GM23338 (cell line): Measurements from ENCODE around the gene PAQR4. TPM values are rescaled to one million over a fixed set of nuclear protein-coding genes. Genes with fewer than 3 reads are reported as not detected.

Source experiments
- ATAC-seq: fragments of 200-7000 bp; cut with Tn5 transposase; 3 replicates; pipeline ENCODE4 v1.9.1; 2020
- DNase-seq: peaks from one replicate; pipeline ENCODE4 v3.0.0-alpha.2; 2015; ENCODE audit warnings: low spot score
- H2AFZ ChIP-seq: fragments of 200-600 bp; sonication (generic); 2 replicates; pipeline ENCODE4 v1.8.0; 2016; ENCODE audit warnings: antibody characterized with exemption, mild to moderate bottlenecking, moderate library complexity
- H3F3A ChIP-seq: fragments of 200-600 bp; sonication (generic); replicated peaks from 2 replicates; pipeline ENCODE4 v1.8.0; 2017; ENCODE audit warnings: antibody characterized with exemption, mixed run types, low read depth
- H3K27ac ChIP-seq: fragments of 200-600 bp; sonication (generic); 2 replicates; pipeline ENCODE4 v1.6.1; 2016; ENCODE audit warnings: low read depth
- H3K27me3 ChIP-seq: fragments of 200-600 bp; sonication (generic); 2 replicates; pipeline ENCODE4 v1.8.0; 2016; ENCODE audit warnings: mild to moderate bottlenecking, mixed run types, moderate library complexity; ENCODE audit not compliant: insufficient read depth
- H3K36me3 ChIP-seq: fragments of 200-600 bp; sonication (generic); 2 replicates; pipeline ENCODE4 v1.8.0; 2016; ENCODE audit warnings: mild to moderate bottlenecking; ENCODE audit not compliant: insufficient read depth
- H3K4me1 ChIP-seq: fragments of 200-600 bp; sonication (generic); 2 replicates; pipeline ENCODE4 v1.8.0; 2016; ENCODE audit warnings: mild to moderate bottlenecking, moderate library complexity; ENCODE audit not compliant: insufficient read depth
- H3K4me2 ChIP-seq: fragments of 200-600 bp; sonication (generic); 2 replicates; pipeline ENCODE4 v1.7.1; 2017; ENCODE audit warnings: mixed run types
- H3K4me3 ChIP-seq: fragments of 200-600 bp; sonication (generic); 2 replicates; pipeline ENCODE4 v1.6.1; 2016; ENCODE audit warnings: mixed run types
- H3K79me2 ChIP-seq: fragments of 200-600 bp; sonication (generic); replicated peaks from 2 replicates; pipeline ENCODE4 v1.8.0; 2017; ENCODE audit warnings: mild to moderate bottlenecking; ENCODE audit not compliant: insufficient read depth
- H3K9me2 ChIP-seq: fragments of 200-600 bp; sonication (generic); 2 replicates; pipeline ENCODE4 v1.8.0; 2017; ENCODE audit not compliant: insufficient read depth
- H4K20me1 ChIP-seq: fragments of 200-600 bp; sonication (generic); replicated peaks from 2 replicates; pipeline ENCODE4 v1.8.0; 2017; ENCODE audit warnings: mild to moderate bottlenecking; ENCODE audit not compliant: insufficient read depth
- H3K27ac Mint-ChIP-seq: 2 replicates; pipeline ENCODE4 v1.8.0; 2020; ENCODE audit warnings: inconsistent platforms, mild to moderate bottlenecking, moderate library complexity, mixed read lengths
- H3K27me3 Mint-ChIP-seq: 3 replicates; pipeline ENCODE4 v1.8.0; 2022; ENCODE audit warnings: low read depth, mild to moderate bottlenecking, moderate library complexity, mixed read lengths, inconsistent platforms; ENCODE audit not compliant: insufficient read depth, poor library complexity
- H3K36me3 Mint-ChIP-seq: 3 replicates; pipeline ENCODE4 v1.8.0; 2021; ENCODE audit warnings: low read depth, mild to moderate bottlenecking, inconsistent platforms, moderate library complexity, mixed read lengths
- H3K4me1 Mint-ChIP-seq: 3 replicates; pipeline ENCODE4 v1.8.0; 2020; ENCODE audit warnings: mild to moderate bottlenecking, inconsistent platforms, mixed read lengths
- H3K4me3 Mint-ChIP-seq: 3 replicates; pipeline ENCODE4 v1.8.0; 2021; ENCODE audit warnings: moderate library complexity, mild to moderate bottlenecking, inconsistent platforms, mixed read lengths
- H3K9me3 Mint-ChIP-seq: 3 replicates; pipeline ENCODE4 v1.8.0; 2020; ENCODE audit warnings: moderate library complexity, mild to moderate bottlenecking, inconsistent platforms, mixed read lengths
- CREB1 ChIP-seq: fragments of 250-450 bp; sonication (Bioruptor Pico); IDR thresholded peaks from 2 replicates; pipeline ENCODE4 v1.5.0; 2020; ENCODE audit warnings: low read depth, mild to moderate bottlenecking, moderate library complexity
- EZH2 ChIP-seq: fragments of 200-600 bp; sonication (generic); IDR thresholded peaks from one replicate; pipeline ENCODE4 v1.8.0; 2017; ENCODE audit warnings: antibody characterized with exemption, mild to moderate bottlenecking, low read depth; ENCODE audit not compliant: unreplicated experiment
- EZH2phosphoT487 ChIP-seq: fragments of 200-600 bp; sonication (generic); IDR thresholded peaks from one replicate; pipeline ENCODE4 v1.8.1; 2018; ENCODE audit warnings: antibody characterized with exemption; ENCODE audit not compliant: unreplicated experiment
- JUNB ChIP-seq: IDR thresholded peaks from one replicate; pipeline ENCODE4 v1.6.1; 2016; ENCODE audit warnings: antibody characterized with exemption; ENCODE audit not compliant: unreplicated experiment
- NANOG ChIP-seq: IDR thresholded peaks from 2 replicates; pipeline ENCODE4 v1.6.1; 2016; ENCODE audit warnings: antibody characterized with exemption, borderline replicate concordance
- POLR2AphosphoS5 ChIP-seq: IDR thresholded peaks from 2 replicates; pipeline ENCODE4 v1.6.1; 2016; ENCODE audit warnings: antibody characterized with exemption, low read depth
- STAT1 ChIP-seq: IDR thresholded peaks from one replicate; pipeline ENCODE4 v1.6.1; 2016; ENCODE audit warnings: antibody characterized with exemption; ENCODE audit not compliant: unreplicated experiment
- ZNF114 ChIP-seq: fragments of 250-450 bp; sonication (Bioruptor Pico); IDR thresholded peaks from 2 replicates; pipeline ENCODE4 v1.5.0; 2020; ENCODE audit warnings: mild to moderate bottlenecking, moderate library complexity
- ZNF331 ChIP-seq: fragments of 250-450 bp; sonication (Bioruptor Pico); IDR thresholded peaks from 2 replicates; pipeline ENCODE4 v1.5.0; 2020; ENCODE audit warnings: low read depth, mild to moderate bottlenecking, moderate library complexity
- polyA plus RNA-seq: library from polyadenylated mRNA; unstranded; fragments of >200 nt; fragmentation: Nextera tagmentation; extraction: Ambion mirVana; gene quantifications from 2 replicates; pipeline ENCODE4 v1.2.1, GENCODE V29; 2016
- total RNA-seq: library from RNA; depleted of rRNA; stranded (reverse); fragments of >200 nt; shearing (Covaris generic); gene quantifications from 2 replicates; pipeline ENCODE4 v1.2.3, GENCODE V29; 2014
- TF ChIP-seq, protein P1 (sequence below): fragments of 250-450 bp; sonication (Bioruptor Pico); IDR thresholded peaks from 2 replicates; pipeline ENCODE4 v1.5.0; 2020; ENCODE audit warnings: mild to moderate bottlenecking, moderate library complexity
- TF ChIP-seq, protein P2 (sequence below): IDR thresholded peaks from 2 replicates; pipeline ENCODE4 v1.6.1; 2016; ENCODE audit warnings: antibody characterized with exemption
- TF ChIP-seq, protein P3 (sequence below): IDR thresholded peaks from one replicate; pipeline ENCODE4 v1.6.1; 2018; ENCODE audit warnings: antibody characterized with exemption; ENCODE audit not compliant: unreplicated experiment
- TF ChIP-seq, protein P4 (sequence below), 2 experiments: fragments of 200-600 bp in 1 of 2; sonication (generic) in 1 of 2; conservative IDR thresholded peaks; 2 replicates each; pipeline versions ENCODE4 v1.5.1 to v1.6.1; 2016 to 2017; ENCODE audit warnings: antibody characterized with exemption in 2 of 2, low read depth in 2 of 2, mild to moderate bottlenecking in 2 of 2, moderate library complexity in 1 of 2

PAQR4 gene
- total and polyA plus RNA-seq, 2 experiments from 2014 or later = 7.0 to 29.3 TPM

DNA sequence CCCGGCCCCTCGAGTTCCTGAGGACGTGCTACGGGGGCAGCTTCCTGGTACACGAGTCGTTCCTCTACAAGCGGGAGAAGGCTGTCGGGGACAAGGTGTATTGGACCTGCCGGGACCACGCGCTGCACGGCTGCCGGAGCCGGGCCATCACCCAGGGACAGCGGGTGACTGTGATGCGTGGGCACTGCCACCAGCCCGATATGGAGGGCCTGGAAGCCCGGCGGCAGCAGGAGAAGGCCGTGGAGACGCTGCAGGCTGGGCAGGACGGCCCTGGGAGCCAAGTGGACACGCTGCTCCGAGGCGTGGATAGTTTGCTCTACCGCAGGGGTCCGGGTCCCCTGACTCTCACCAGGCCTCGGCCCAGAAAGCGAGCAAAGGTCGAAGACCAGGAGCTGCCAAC lies 36.0 kb upstream of the PAQR4 start:
- no peaks in the 10 kb centered on the region for H3K9me2 ChIP-seq
- no peaks in the 10 kb centered on the region for H3K4me1 ChIP-seq
- H3K79me2 ChIP-seq = no peaks in the 10 kb centered on the region
- ATAC-seq (no peak), DNase-seq (no peak)
- Mint-ChIP-seq H3K9me3 (no peaks in the 10 kb centered on the region), H3K4me3 (no peak overlapping the region), H3K27me3 (peaks cover 6% of the 10 kb centered on the region), H3K27ac (no peak overlapping the region), H3K36me3 (peaks cover 13% of the 10 kb centered on the region; the same call in 2 of the 3 replicates), H3K4me1 (peaks cover 13% of the 10 kb centered on the region)
- no peak overlapping the region for H3K4me2 ChIP-seq
- no peak overlapping the region for H2AFZ ChIP-seq
- no peak overlapping the region for H3K27ac ChIP-seq
- no peaks in the 10 kb centered on the region for H3K36me3 ChIP-seq
- H4K20me1 ChIP-seq = no peaks in the 10 kb centered on the region; the same call in 1 of the 2 replicates
- no peak for TF ChIP-seq ZNF114 (CRISPR knock-in tag)
- no peak for TF ChIP-seq CREB1 (CRISPR knock-in tag)
- TF ChIP-seq, protein P1, sequence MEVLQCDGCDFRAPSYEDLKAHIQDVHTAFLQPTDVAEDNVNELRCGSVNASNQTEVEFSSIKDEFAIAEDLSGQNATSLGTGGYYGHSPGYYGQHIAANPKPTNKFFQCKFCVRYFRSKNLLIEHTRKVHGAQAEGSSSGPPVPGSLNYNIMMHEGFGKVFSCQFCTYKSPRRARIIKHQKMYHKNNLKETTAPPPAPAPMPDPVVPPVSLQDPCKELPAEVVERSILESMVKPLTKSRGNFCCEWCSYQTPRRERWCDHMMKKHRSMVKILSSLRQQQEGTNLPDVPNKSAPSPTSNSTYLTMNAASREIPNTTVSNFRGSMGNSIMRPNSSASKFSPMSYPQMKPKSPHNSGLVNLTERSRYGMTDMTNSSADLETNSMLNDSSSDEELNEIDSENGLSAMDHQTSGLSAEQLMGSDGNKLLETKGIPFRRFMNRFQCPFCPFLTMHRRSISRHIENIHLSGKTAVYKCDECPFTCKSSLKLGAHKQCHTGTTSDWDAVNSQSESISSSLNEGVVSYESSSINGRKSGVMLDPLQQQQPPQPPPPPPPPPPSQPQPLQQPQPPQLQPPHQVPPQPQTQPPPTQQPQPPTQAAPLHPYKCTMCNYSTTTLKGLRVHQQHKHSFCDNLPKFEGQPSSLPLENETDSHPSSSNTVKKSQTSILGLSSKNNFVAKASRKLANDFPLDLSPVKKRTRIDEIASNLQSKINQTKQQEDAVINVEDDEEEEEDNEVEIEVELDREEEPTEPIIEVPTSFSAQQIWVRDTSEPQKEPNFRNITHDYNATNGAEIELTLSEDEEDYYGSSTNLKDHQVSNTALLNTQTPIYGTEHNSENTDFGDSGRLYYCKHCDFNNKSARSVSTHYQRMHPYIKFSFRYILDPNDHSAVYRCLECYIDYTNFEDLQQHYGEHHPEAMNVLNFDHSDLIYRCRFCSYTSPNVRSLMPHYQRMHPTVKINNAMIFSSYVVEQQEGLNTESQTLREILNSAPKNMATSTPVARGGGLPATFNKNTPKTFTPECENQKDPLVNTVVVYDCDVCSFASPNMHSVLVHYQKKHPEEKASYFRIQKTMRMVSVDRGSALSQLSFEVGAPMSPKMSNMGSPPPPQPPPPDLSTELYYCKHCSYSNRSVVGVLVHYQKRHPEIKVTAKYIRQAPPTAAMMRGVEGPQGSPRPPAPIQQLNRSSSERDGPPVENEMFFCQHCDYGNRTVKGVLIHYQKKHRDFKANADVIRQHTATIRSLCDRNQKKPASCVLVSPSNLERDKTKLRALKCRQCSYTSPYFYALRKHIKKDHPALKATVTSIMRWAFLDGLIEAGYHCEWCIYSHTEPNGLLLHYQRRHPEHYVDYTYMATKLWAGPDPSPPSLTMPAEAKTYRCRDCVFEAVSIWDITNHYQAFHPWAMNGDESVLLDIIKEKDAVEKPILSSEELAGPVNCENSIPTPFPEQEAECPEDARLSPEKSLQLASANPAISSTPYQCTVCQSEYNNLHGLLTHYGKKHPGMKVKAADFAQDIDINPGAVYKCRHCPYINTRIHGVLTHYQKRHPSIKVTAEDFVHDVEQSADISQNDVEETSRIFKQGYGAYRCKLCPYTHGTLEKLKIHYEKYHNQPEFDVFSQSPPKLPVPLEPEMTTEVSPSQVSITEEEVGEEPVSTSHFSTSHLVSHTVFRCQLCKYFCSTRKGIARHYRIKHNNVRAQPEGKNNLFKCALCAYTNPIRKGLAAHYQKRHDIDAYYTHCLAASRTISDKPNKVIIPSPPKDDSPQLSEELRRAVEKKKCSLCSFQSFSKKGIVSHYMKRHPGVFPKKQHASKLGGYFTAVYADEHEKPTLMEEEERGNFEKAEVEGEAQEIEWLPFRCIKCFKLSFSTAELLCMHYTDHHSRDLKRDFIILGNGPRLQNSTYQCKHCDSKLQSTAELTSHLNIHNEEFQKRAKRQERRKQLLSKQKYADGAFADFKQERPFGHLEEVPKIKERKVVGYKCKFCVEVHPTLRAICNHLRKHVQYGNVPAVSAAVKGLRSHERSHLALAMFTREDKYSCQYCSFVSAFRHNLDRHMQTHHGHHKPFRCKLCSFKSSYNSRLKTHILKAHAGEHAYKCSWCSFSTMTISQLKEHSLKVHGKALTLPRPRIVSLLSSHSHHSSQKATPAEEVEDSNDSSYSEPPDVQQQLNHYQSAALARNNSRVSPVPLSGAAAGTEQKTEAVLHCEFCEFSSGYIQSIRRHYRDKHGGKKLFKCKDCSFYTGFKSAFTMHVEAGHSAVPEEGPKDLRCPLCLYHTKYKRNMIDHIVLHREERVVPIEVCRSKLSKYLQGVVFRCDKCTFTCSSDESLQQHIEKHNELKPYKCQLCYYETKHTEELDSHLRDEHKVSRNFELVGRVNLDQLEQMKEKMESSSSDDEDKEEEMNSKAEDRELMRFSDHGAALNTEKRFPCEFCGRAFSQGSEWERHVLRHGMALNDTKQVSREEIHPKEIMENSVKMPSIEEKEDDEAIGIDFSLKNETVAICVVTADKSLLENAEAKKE (CRISPR knock-in tag) = no peak
- no peak for TF ChIP-seq NANOG
- TF ChIP-seq ZNF331 (CRISPR knock-in tag) = no peak
- TF ChIP-seq STAT1 = no peak
- TF ChIP-seq EZH2 = no peak
- TF ChIP-seq, protein P2, sequence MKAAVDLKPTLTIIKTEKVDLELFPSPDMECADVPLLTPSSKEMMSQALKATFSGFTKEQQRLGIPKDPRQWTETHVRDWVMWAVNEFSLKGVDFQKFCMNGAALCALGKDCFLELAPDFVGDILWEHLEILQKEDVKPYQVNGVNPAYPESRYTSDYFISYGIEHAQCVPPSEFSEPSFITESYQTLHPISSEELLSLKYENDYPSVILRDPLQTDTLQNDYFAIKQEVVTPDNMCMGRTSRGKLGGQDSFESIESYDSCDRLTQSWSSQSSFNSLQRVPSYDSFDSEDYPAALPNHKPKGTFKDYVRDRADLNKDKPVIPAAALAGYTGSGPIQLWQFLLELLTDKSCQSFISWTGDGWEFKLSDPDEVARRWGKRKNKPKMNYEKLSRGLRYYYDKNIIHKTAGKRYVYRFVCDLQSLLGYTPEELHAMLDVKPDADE = no peak
- TF ChIP-seq EZH2phosphoT487 = no peak
- no peak for TF ChIP-seq POLR2AphosphoS5
- TF ChIP-seq, protein P3, sequence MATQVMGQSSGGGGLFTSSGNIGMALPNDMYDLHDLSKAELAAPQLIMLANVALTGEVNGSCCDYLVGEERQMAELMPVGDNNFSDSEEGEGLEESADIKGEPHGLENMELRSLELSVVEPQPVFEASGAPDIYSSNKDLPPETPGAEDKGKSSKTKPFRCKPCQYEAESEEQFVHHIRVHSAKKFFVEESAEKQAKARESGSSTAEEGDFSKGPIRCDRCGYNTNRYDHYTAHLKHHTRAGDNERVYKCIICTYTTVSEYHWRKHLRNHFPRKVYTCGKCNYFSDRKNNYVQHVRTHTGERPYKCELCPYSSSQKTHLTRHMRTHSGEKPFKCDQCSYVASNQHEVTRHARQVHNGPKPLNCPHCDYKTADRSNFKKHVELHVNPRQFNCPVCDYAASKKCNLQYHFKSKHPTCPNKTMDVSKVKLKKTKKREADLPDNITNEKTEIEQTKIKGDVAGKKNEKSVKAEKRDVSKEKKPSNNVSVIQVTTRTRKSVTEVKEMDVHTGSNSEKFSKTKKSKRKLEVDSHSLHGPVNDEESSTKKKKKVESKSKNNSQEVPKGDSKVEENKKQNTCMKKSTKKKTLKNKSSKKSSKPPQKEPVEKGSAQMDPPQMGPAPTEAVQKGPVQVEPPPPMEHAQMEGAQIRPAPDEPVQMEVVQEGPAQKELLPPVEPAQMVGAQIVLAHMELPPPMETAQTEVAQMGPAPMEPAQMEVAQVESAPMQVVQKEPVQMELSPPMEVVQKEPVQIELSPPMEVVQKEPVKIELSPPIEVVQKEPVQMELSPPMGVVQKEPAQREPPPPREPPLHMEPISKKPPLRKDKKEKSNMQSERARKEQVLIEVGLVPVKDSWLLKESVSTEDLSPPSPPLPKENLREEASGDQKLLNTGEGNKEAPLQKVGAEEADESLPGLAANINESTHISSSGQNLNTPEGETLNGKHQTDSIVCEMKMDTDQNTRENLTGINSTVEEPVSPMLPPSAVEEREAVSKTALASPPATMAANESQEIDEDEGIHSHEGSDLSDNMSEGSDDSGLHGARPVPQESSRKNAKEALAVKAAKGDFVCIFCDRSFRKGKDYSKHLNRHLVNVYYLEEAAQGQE = no peak
- TF ChIP-seq, protein P4, sequence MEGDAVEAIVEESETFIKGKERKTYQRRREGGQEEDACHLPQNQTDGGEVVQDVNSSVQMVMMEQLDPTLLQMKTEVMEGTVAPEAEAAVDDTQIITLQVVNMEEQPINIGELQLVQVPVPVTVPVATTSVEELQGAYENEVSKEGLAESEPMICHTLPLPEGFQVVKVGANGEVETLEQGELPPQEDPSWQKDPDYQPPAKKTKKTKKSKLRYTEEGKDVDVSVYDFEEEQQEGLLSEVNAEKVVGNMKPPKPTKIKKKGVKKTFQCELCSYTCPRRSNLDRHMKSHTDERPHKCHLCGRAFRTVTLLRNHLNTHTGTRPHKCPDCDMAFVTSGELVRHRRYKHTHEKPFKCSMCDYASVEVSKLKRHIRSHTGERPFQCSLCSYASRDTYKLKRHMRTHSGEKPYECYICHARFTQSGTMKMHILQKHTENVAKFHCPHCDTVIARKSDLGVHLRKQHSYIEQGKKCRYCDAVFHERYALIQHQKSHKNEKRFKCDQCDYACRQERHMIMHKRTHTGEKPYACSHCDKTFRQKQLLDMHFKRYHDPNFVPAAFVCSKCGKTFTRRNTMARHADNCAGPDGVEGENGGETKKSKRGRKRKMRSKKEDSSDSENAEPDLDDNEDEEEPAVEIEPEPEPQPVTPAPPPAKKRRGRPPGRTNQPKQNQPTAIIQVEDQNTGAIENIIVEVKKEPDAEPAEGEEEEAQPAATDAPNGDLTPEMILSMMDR (conservative IDR thresholded peaks at IDR 0.05; ENCODE audit: low read depth in 2 of 2) = no peak
- TF ChIP-seq JUNB = no peak
- no peaks in the 10 kb centered on the region for H3K27me3 ChIP-seq
- H3F3A ChIP-seq = no peaks in the 10 kb centered on the region
- H3K4me3 ChIP-seq = no peak overlapping the region
